GM12872 (cell line): ENCODE data around the gene ACSL6.

Experiments
- CTCF ChIP-seq: IDR thresholded peaks from 3 replicates; pipeline ENCODE4 v1.5.1; 2011; ENCODE audit warnings: low read depth, mild to moderate bottlenecking, low read length, moderate library complexity; ENCODE audit not compliant: insufficient read depth

ACSL6 gene

GRCh38 chr5:131906668-131907067 is 104.8 kb downstream of the ACSL6 start:
- TF ChIP-seq CTCF: no peak
